GM20431 (cell line): ENCODE data around the gene SUCO.

Experiments used
- in situ Hi-C: fragments of 300-500 bp; cut with MseI, MboI; formaldehyde crosslinking; loops from one replicate; pipeline ENCODE4 v1.15.0; 2020; ENCODE audit warnings: low sequenced_read_pairs; ENCODE audit not compliant: unreplicated experiment

SUCO gene

DNA sequence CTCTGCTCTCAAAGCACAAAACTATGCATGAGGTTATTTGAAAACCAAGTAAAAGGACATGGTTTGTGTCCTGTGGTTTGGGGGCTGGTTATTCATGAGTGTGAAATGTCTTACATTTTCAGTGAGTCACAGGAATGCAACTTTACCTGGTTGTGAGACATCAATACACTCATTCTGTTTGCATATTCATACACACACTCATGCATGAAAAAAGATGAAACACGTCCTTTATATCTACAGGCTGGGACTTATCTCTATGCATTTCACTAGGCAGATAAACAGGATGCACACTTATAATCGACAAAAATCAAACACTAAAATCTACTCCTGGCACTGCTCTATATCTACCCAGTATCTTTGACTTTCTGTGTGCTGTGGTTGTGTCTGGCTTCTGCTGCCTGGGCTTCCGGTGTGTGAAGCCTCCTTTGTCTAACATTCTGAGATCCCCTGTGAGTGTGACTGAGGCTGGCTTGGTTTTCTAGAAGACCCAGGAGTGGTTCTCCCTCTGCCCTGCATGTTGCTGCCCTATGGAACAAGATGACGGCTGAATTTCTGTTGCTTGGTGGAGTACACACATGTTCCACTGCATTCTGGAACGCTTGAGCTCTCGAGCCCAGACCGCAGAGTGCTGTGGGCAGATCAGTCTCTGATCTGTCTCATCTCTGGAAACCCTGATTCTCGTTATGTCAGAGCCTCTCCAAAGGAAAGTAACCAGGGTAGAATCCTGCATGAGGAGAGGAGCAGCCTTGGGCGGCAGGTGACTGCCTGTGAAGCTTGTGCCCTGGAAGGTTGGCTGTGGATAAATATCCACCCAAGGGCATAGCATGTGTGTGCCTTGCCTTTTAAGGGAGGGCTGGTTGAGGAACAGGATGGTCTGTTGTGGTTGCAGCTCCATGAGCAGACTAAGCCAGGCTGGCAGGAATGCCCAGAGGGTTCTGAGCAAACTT is 106.2 kb downstream of the SUCO start:
- in situ Hi-C loops: no loop called here

- in situ Hi-C loops: no loop called here
Measured at GRCh38 chr1:172640111-172640510, 107.2 kb downstream of the SUCO start.

DNA sequence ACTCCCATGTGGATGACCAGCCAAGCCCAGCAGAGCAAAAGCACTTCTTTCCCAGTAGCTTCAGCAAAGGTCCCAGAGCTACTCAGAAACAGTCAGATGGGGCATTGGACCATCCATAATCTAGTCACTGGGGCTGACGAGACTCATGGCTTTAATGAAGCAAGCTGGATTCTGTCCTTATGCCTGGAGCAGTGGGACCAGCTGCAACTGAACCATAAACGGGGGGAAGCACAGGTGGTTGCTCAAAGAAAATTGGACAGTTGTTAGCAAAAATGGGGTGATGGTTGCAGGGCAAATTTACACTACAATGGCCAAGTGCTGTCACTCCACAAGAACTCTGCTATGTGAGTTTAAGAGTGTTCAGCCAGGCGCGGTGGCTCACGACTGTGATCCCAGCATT is 108.5 kb downstream of the SUCO start:
- in situ Hi-C loops: no loop called here

DNA sequence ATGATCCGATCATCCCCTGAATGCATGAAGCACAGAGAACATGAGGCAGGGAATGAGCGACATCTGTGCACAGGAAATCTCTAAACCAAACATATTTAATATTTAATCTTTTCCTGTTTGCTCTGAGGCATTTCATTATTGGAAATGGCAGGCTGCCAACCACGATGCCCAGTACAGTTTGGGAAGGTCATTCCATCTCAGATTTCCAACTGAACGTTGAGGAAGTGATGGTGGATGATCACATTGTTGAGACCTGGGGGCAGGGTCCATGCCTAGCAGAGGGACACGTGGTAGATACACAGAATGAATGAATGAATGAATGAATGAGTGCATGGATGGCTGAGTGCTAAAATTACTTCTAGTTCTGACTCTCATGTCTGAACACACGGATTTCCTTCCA is 110.0 kb downstream of the SUCO start:
- in situ Hi-C loops: no loop called here

DNA sequence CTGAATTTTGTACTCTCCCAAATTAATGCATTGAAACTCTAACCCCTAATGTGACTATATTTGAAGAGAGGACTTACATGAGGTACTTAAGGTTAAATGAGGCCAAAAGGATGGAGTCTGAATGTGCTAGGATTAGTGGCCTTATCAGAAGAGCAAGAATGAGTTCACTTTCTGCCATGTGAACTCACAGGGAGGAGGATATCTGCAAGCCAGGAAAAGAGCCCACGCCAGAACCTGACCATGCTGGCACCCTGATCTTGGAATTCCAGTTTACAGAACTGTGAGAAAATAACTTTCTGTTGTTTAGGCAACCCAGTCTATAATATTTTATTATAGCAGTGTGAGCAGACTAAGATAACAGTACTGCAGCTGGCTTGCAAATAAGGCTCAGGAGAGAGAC is 113.7 kb downstream of the SUCO start:
- in situ Hi-C loops: no loop called here

GRCh38 chr1:172647110-172647564 is 114.2 kb downstream of the SUCO start:
- in situ Hi-C loops: no loop called here

DNA sequence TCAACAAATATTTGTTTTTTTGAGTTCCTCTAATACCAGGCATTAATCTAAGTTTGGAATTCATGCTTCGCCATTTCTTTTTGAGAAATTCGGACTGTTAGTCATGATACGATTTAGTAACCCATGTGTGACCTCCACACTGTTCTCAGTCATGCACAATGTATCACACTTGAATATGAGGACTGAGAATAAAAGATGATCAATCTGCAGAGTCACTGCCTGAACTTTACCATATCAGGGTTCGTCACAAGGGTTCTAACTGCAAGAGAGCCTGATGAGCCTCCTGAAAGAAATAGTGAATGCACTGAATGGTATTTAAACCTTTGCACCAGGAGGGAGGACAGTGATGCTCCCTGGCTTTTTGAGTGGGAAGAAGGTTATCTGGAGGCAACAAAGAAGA is 115.0 kb downstream of the SUCO start:
- in situ Hi-C loops: no loop called here

- in situ Hi-C loops: no loop called here
Measured at GRCh38 chr1:172650474-172651193, 117.7 kb downstream of the SUCO start.

GRCh38 chr1:172653015-172653709 is 120.2 kb downstream of the SUCO start:
- in situ Hi-C loops: no loop called here

DNA sequence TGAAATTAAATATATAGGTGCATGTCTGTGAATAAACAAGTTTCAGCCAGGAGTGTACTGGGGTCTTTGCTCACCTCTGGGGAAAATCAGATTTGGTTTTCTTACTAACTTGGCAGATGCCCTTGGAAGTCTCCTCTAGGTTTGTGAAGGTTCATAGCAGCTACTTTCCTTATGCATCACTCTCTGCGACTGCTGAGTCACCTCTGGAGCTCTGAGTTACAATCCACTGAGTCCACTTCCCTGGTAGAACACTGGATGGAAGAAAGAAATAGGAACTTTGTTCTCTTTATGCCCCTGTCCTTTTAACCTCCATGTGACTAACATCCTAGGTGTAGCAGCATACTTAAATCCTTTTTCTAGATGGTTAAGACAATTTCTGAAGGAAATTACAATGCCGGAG is 121.6 kb downstream of the SUCO start:
- in situ Hi-C loops: no loop called here

DNA sequence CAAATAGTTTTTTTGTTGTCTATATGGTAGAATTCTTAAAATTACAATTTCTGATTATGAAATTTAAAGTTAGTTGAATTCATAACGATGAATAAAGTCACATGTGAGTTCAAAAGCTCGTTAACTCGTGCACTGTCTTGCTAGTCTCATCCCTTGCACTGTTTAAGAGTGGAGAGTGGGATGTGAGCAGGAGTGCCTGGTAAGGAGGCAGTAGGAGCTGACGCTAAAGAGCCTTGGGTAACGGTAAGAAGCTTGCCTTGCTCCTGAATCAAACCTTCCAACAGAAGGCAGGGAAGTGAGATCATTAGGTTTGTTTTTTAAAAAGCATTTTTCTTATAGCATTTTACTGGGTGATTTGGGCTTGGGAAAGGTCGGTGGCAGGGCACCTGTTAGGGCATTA is 123.6 kb downstream of the SUCO start:
- in situ Hi-C loops: no loop called here

DNA sequence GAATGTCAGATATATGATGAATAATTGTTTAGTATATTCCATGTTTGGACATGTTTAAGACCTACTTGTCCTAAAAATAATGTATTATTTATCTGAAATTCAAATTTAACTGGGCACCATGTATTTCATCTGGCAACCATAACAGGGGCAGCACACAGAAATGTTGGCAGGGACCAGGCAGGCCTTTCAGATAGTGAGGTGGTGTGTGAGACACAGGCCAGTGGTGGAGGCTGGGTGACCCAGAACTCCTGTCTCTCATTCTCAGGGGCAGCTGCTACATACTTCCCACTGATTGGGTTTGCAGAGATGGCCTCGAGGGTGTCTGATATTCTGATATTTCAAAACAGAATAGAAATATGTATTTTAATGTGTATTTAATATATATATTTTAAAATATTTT is 124.6 kb downstream of the SUCO start:
- in situ Hi-C loops: no loop called here

- in situ Hi-C loops: no loop called here
Measured at GRCh38 chr1:172658871-172659453, 126.0 kb downstream of the SUCO start, which contains the start of gene FASLG. Gene FASLG (plus strand): TSS chr1:172659103. CDS start chr1:172659202, 99 bp downstream.

DNA sequence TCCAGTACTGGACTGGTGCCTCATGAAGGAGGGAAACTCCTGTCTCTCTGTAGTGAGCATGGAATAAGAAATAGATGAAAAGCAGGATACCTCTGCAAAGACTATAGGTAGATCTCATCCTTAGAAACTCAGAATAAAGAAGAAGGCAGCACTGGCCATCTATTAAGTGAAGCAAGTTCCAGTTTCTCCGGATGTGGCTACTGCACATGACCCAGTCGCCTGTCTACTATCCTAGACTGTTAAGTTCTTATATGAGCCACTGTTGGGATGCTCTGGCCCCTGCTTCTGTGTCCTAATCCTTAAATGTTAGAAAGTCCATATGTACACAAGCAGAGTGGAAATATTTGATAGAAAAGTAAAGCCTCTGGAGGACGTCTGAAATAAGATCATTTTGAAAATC is 128.2 kb downstream of the SUCO start:
- in situ Hi-C loops: no loop called here
